GM19193 (cell line): ENCODE results near the gene MAFG.

Experiments used
- POLR2A ChIP-seq: IDR thresholded peaks from 4 replicates; pipeline ENCODE4 v1.6.1; 2011; ENCODE audit not compliant: insufficient read depth, insufficient read length; ENCODE audit errors: extremely low read depth

The MAFG gene

GRCh38 chr17:81927653-81928543, at the start of gene MAFG:
Gene MAFG, minus strand, starts transcription at chr17:81927735. Its CDS starts 4,550 bp downstream, at chr17:81923185.
- TF ChIP-seq POLR2A, result peak; percentile 28

- TF ChIP-seq POLR2A, result no peak
Measured at GRCh38 chr17:81976332-81977210, 49.0 kb upstream of the MAFG start.

- TF ChIP-seq POLR2A, result no peak
Measured at GRCh38 chr17:81973432-81973831, 45.9 kb upstream of the MAFG start.

GRCh38 chr17:81968850-81969812, 41.6 kb upstream of the MAFG start:
- no peak for TF ChIP-seq POLR2A

GRCh38 chr17:81968396-81968745, 40.8 kb upstream of the MAFG start:
- no peak for TF ChIP-seq POLR2A

- TF ChIP-seq POLR2A, result no peak
Measured at GRCh38 chr17:81967533-81968395, 40.2 kb upstream of the MAFG start.

- TF ChIP-seq POLR2A, result no peak
Measured at GRCh38 chr17:81967244-81967532, 39.7 kb upstream of the MAFG start.

GRCh38 chr17:81966343-81967243, 39.1 kb upstream of the MAFG start:
- TF ChIP-seq POLR2A, result no peak

- no peak for TF ChIP-seq POLR2A
Measured at GRCh38 chr17:81964081-81964849, 36.7 kb upstream of the MAFG start.

- TF ChIP-seq POLR2A, result no peak
Measured at GRCh38 chr17:81962499-81963441, 35.2 kb upstream of the MAFG start.

GRCh38 chr17:81961521-81962498, 34.3 kb upstream of the MAFG start:
- TF ChIP-seq POLR2A, result no peak
